ENCODE measurements around the gene APOBEC3H.
A peak's percentile ranks its signal among the peaks of the same experiment; 100 is the strongest.
"Not testable (repeated sequence)": the region's sequence is repeated elsewhere in the genome, so short reads cannot be mapped to it uniquely, and the experiment has no call there.

The APOBEC3H gene

GRCh38 chr22:39077026-39077840 lies 19.8 kb upstream of the APOBEC3H start, which contains the start of gene APOBEC3G:
TSS of gene APOBEC3G (plus strand) at chr22:39077275. CDS start at chr22:39077362, 87 bp downstream.
- peak; percentile 62 for TF ChIP-seq POLR2A (IDR thresholded peaks at IDR 0.05; ENCODE audit: low read length)
- peak; percentile 92 to 94 for DNase-seq

- not testable (repeated sequence) for DNase-seq
These were observed 19.1 kb upstream of the APOBEC3H start for GRCh38 chr22:39077912-39078311.

GRCh38 chr22:39078329-39078728 lies 18.7 kb upstream of the APOBEC3H start:
- no peak for TF ChIP-seq POLR2A (IDR thresholded peaks at IDR 0.05; ENCODE audit: low read length)
- TF ChIP-seq GATA1 (IDR thresholded peaks at IDR 0.05; ENCODE audit: low read depth, low read length) = no peak
- DNase-seq = no peak

- not testable (repeated sequence) for DNase-seq
These were observed 17.9 kb upstream of the APOBEC3H start for GRCh38 chr22:39079054-39079637.

GRCh38 chr22:39080052-39080762 lies 16.8 kb upstream of the APOBEC3H start:
- no peak for TF ChIP-seq GATA1 (IDR thresholded peaks at IDR 0.05; ENCODE audit: low read depth, low read length)
- TF ChIP-seq POLR2A (IDR thresholded peaks at IDR 0.05; ENCODE audit: low read length) = no peak
- DNase-seq = no peak

GRCh38 chr22:39081016-39081415 lies 16.0 kb upstream of the APOBEC3H start:
- DNase-seq = no peak
- no peak for TF ChIP-seq GATA1 (IDR thresholded peaks at IDR 0.05; ENCODE audit: low read depth, low read length)
- no peak for TF ChIP-seq POLR2A (IDR thresholded peaks at IDR 0.05; ENCODE audit: low read length)

GRCh38 chr22:39081598-39081997 lies 15.4 kb upstream of the APOBEC3H start:
- TF ChIP-seq GATA1 (IDR thresholded peaks at IDR 0.05; ENCODE audit: low read depth, low read length) (no peak), POLR2A (IDR thresholded peaks at IDR 0.05; ENCODE audit: low read length) (no peak)

GRCh38 chr22:39083212-39084165 lies 13.6 kb upstream of the APOBEC3H start:
- no peak for DNase-seq
- TF ChIP-seq GATA1 (IDR thresholded peaks at IDR 0.05; ENCODE audit: low read depth, low read length) = no peak
- TF ChIP-seq POLR2A (IDR thresholded peaks at IDR 0.05; ENCODE audit: low read length) = no peak

More at GRCh38 chr22:39081598-39081997, 15.4 kb upstream of the APOBEC3H start:
- no peak for DNase-seq

GRCh38 chr22:39084666-39085065 lies 12.4 kb upstream of the APOBEC3H start:
- TF ChIP-seq GATA1 (IDR thresholded peaks at IDR 0.05; ENCODE audit: low read depth, low read length) (no peak), POLR2A (IDR thresholded peaks at IDR 0.05; ENCODE audit: low read length) (no peak)
- no peak for DNase-seq

- TF ChIP-seq POLR2A (IDR thresholded peaks at IDR 0.05; ENCODE audit: low read length) (no peak), GATA1 (IDR thresholded peaks at IDR 0.05; ENCODE audit: low read depth, low read length) (no peak)
- no peak for DNase-seq
These were observed 9.9 kb upstream of the APOBEC3H start for GRCh38 chr22:39087098-39087497.

- no peak for DNase-seq
- TF ChIP-seq GATA1 (IDR thresholded peaks at IDR 0.05; ENCODE audit: low read depth, low read length) = no peak
- TF ChIP-seq POLR2A (IDR thresholded peaks at IDR 0.05; ENCODE audit: low read length) = no peak
These were observed 9.0 kb upstream of the APOBEC3H start for GRCh38 chr22:39087881-39088684.

- no peak for DNase-seq
- TF ChIP-seq GATA1 (IDR thresholded peaks at IDR 0.05; ENCODE audit: low read depth, low read length) (no peak), POLR2A (IDR thresholded peaks at IDR 0.05; ENCODE audit: low read length) (no peak)
These were observed 8.4 kb upstream of the APOBEC3H start for GRCh38 chr22:39088685-39089032.

GRCh38 chr22:39089928-39090327 lies 7.1 kb upstream of the APOBEC3H start:
- no peak for TF ChIP-seq POLR2A (IDR thresholded peaks at IDR 0.05; ENCODE audit: low read length)
- no peak for TF ChIP-seq GATA1 (IDR thresholded peaks at IDR 0.05; ENCODE audit: low read depth, low read length)
- no peak for DNase-seq
